NAMALWA (cell line): ENCODE results near the gene TNK2.
"Not testable (repeated sequence)": the region's sequence is repeated elsewhere in the genome, so short reads cannot be mapped to it uniquely, and the experiment has no call there.

Experiments used
- DNase-seq: peaks from one replicate; pipeline ENCODE4 v3.0.0-alpha.2; 2015; ENCODE audit warnings: low spot score

TNK2 gene

DNA sequence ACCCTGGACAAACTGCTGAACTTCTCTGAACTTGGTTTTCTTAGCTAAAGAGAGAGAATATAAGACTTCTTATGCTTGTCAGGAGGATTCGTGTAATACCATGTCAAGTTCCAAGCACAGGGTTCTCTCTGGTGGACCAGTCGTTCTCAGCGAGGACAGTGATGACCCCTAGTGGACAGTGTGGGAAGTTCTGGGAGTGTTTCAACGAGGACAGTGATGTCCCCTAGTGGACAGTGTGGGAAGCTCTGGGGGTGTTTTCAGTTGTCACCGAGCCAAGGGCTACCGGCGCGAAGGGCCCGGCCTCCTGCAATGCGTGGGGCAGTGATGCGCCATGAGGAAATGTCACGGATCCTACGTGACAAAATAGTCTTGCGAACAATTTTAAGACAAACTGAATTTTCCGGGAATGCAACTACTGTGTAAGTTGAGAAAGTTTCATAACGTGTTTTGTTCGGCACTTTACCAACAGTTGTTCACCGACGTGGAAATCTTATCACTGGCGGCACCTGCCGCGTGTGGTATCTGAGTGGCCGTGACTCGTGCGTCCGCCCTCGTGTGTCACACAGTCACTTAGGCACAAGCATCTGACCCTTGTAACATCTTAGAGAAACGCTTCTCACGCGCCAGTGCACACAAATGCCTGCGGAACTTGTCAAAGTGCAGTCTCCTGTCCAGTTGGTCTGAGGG is 57.4 kb downstream of the TNK2 start:
- DNase-seq, result peak; percentile 96

GRCh38 chr3:195849322-195850074 is 58.9 kb downstream of the TNK2 start:
- DNase-seq, result no peak

- no peak for DNase-seq
Observed at GRCh38 chr3:195847055-195847950, 61.0 kb downstream of the TNK2 start.

DNA sequence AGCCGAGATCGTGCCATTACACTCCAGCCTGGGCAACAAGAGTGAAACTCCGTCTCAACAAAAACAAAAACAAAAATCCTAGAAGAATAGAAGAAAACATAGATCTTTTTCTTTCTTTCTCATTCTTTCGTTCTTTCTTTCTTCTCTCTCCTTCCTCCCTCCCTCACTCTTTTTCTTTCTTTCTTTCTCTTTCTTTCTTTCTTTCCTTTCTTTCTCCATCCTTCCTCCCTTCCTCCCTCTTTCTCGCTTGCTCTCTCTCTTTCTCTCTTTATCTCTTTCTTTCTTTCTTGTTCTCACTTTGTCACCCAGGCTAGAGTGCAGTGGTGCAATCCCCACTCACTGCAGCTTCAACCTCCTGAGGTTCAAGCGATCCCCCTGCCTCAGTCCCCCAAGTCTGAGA is 62.9 kb downstream of the TNK2 start:
- no peak for DNase-seq

- no peak for DNase-seq
Observed at GRCh38 chr3:195844671-195845218, 63.6 kb downstream of the TNK2 start.

GRCh38 chr3:195839260-195840010 is 68.9 kb downstream of the TNK2 start:
- no peak for DNase-seq

DNA sequence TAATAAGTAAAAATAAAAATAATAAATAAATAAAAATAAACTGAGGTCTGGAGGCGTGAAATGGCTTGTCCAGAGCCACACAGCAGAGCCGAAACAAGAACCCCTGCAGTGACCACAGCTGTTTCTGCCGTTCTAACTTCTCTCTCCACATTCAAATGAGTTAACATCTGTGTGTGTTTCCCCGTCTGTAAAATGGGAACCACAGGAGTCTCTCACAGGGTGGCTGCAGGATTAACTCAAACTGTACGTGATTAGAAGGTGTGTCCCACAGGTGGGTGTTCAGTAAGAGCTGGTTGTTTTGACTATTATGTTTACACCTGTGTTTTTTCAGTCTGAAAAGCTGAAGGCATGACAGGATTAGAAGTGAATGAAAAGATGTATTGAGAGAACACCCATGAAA is 69.6 kb downstream of the TNK2 start:
- peak; percentile 49 for DNase-seq

DNA sequence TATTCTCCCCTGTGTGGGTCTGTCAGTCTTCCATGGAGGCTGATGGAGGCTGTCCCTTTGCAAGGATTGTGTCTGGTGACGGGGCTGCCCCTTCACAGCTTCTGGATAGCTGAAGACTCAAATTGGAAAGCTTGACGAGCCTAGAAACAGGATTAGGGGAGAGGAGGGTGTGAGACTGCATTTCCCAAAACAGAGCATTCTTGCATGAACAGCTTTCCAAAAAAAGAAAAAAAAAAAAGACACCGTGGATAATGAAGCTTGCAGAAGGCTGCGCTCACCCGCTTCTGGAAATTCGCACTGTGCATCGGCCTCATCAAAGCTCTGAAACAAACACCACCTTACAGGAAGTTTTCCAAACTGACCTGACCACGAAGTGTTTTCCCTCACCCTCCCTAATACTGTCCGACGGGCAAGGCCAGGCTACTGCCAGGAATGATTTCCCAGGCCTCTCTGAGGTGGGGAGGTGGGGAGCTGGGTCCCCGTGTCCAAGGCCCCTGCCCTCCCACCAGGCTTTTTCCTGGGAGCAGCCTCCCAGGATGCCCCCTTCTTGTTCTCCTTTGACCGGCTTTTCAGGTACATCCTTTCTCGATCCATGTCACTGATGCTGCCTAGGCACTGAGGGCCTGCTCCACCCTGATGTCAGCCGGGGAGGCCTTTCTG is 71.7 kb downstream of the TNK2 start:
- DNase-seq, result no peak

- DNase-seq, result no peak
Observed at GRCh38 chr3:195835791-195836190, 72.6 kb downstream of the TNK2 start.

GRCh38 chr3:195834675-195835583 is 73.4 kb downstream of the TNK2 start:
- no peak for DNase-seq

DNA sequence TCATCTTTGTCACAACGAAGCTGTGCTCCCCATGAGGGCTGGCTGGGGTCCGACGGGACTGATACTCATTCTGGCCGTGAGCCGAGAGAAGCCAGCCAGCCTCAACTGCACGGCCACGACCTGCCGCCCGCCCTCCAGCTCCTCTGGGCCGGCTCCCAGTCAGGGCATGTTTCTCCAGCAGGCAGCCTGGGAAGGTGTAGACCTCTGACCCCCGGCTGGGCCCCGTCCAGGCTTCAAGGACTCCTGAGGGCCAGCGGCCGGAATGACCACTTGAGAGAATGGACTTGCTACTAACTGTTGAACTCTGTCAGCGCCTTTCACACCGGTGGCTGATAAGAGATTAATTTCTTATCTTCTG is 78.5 kb downstream of the TNK2 start:
- DNase-seq, result no peak

GRCh38 chr3:195828762-195829161 is 79.6 kb downstream of the TNK2 start:
- DNase-seq, result no peak

GRCh38 chr3:195825857-195826804 is 82.2 kb downstream of the TNK2 start:
- no peak for DNase-seq

DNA sequence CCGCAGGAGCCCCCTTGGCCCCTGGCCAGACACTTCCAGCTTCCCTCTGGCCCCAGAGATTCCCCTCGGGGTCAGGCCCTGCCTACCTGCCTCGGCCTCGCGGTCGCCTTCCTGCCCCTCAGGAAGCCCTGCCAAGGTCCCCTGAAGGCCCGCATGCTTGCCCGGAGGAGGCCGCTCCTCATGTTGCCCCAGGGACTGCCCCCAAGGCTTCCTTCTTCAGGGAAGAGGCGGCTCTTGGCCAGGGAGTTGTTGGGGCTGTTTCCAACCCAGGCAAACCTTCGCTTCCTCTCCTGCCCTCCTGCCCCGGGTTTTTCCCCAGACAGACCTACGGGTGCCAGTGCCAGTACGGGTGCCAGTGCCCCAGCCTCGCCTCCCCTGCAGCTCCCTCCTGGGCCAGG is 83.2 kb downstream of the TNK2 start:
- no peak for DNase-seq

DNA sequence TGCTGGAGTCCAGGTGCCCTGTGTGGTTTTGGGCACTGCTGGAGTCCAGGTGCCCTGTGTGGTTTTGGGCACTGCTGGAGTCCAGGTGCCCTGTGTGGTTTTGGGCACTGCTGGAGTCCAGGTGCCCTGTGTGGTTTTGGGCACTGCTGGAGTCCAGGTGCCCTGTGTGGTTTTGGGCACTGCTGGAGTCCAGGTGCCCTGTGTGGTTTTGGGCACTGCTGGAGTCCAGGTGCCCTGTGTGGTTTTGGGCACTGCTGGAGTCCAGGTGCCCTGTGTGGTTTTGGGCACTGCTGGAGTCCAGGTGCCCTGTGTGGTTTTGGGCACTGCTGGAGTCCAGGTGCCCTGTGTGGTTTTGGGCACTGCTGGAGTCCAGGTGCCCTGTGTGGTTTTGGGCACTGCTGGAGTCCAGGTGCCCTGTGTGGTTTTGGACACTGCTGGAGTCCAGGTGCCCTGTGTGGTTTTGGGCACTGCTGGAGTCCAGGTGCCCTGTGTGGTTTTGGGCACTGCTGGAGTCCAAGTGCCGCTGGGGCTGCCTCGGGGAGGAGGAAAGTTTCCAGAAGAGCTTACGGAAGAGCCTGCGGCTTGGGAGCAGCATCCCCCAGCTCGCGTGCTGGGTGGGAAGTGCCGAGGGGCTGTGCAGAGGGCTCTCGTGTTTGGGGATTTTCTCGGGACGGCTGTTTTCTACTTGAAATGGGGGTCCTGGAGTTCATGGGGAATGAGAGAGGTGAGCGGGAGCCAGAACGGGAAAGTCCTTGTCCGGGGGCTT is 83.7 kb downstream of the TNK2 start:
- DNase-seq, result not testable (repeated sequence)

DNA sequence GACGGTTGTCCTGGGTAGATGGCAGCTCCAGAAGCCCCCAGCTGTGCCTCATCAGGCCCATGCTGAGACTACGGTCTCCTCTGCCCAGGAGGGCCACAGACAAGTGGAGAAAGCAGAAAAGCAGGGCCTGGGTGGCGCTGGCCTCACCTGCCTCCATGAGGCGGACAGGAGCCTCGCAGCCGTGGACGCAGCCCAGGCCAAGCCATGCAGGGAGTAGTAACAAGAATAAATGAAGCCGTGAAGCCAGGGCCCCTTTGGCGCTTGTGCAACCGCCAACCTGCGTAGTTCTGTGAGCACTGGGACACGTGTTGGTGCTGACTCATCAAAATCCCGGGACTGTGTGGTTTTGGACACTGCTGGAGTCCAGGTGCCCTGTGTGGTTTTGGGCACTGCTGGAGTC is 84.4 kb downstream of the TNK2 start:
- DNase-seq, result no peak

DNA sequence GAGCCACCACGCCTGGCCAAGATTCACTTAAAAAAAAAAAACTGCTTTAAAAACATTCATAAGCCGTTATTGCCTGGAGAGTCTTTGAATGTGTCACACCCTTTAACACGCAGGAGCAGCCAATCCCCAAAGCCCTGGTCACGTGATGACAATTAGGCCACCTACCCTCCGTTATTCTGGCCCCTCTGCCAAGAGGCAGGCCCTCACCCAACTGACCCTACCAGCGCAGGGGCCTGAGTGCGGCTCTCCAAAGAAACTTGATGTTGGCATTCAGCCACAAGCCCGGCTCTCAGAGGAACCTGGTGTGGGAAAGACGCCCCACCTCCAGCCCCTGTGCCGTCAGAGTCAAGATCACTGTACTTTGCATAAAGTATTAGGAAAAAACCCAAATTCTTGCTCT is 85.1 kb downstream of the TNK2 start:
- DNase-seq, result no peak

DNA sequence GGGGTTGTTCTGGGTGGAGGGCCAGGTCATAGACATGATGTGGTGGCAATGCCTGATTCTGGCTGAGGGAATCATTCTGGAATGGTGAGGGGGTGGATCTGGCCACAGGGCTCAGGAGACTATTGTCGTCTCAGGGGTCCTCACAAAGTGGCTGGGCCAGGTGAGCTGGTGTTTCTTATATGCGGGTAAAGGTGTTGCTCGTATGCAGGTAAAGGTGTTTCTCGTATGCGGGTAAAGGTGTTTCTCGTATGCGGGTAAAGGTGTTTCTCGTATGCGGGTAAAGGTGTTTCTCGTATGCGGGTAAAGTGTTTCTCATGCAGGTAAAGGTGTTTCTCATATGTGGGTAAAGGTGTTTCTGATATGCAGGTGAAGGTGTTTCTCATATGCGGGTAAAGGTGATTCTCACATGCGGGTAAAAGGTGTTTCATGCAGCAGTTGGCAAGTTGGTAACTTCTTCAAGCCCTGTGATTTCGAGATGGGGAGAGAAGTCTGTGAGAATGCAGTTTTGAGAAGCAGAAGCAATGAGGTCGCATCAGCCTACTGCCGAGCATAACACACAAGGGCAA is 86.1 kb downstream of the TNK2 start:
- DNase-seq, result no peak
